H1 (cell line): ENCODE results near the gene TAF10. TPM values are rescaled to one million over a fixed set of nuclear protein-coding genes. Genes with fewer than 3 reads are reported as not detected.
A peak's percentile ranks its signal among the peaks of the same experiment; 100 is the strongest.

Experiments used
- ASH2L ChIP-seq: fragments of 200-600, 300-600 bp; sonication (generic); IDR thresholded peaks from one replicate; pipeline ENCODE4 v1.7.1; 2017; ENCODE audit warnings: low read length
- CHD2 ChIP-seq: IDR thresholded peaks from 2 replicates; pipeline ENCODE4 v1.6.1; 2012; ENCODE audit warnings: low read length, improper control_type of control experiment
- CHD7 ChIP-seq: fragments of 300-600 bp; sonication (generic); IDR thresholded peaks from 2 replicates; pipeline ENCODE4 v1.7.1; 2012; ENCODE audit warnings: low read length, moderate library complexity, mild to moderate bottlenecking, inconsistent platforms; ENCODE audit not compliant: insufficient replicate concordance
- HDAC2 ChIP-seq, 2 experiments: fragments of 300-600 bp in 1 of 2; sonication (generic) in 1 of 2; IDR thresholded peaks; 2 replicates each; pipeline ENCODE4 v1.6.1; 2011 to 2012; ENCODE audit warnings: low read depth in 2 of 2, low read length in 2 of 2, mild to moderate bottlenecking in 2 of 2, moderate library complexity in 2 of 2, borderline replicate concordance in 1 of 2, inconsistent platforms in 1 of 2
- NANOG ChIP-seq: IDR thresholded peaks from 2 replicates; pipeline ENCODE4 v1.6.1; 2011; ENCODE audit warnings: low read length, low read depth, mild to moderate bottlenecking, inconsistent platforms; ENCODE audit not compliant: insufficient read depth, poor library complexity, severe bottlenecking
- PHF8 ChIP-seq: fragments of 200-600 bp; sonication (generic); conservative IDR thresholded peaks from 2 replicates; pipeline ENCODE4 v1.7.1; 2012; ENCODE audit warnings: low read depth, mild to moderate bottlenecking, inconsistent platforms, low read length, moderate library complexity
- POLR2AphosphoS5 ChIP-seq: IDR thresholded peaks from 2 replicates; pipeline ENCODE4 v1.6.1; 2011; ENCODE audit warnings: low read depth, low read length
- POU5F1 ChIP-seq: IDR thresholded peaks from 2 replicates; pipeline ENCODE4 v1.6.1; 2011; ENCODE audit warnings: low read depth, mild to moderate bottlenecking, low read length, moderate library complexity
- SP1 ChIP-seq: IDR thresholded peaks from 2 replicates; pipeline ENCODE4 v1.6.1; 2011; ENCODE audit warnings: low read depth, low read length
- TEAD4 ChIP-seq: IDR thresholded peaks from 2 replicates; pipeline ENCODE4 v1.6.1; 2012; ENCODE audit warnings: low read depth, low read length, inconsistent platforms, mixed read lengths
- polyA plus RNA-seq, 7 experiments: library from polyadenylated mRNA; depleted of rRNA in 3 of 7; stranded (reverse) in 5 of 7; unstranded in 2 of 7; fragments of >200 nt in 5 of 7; fragments of 200-250 nt in 2 of 7; gene quantifications; 1 replicate in 5 of 7; 2 replicates in 1 of 7; 4 replicates in 1 of 7; pipeline versions ENCODE4 v1.2.1 to v1.2.3, GENCODE V29; 2011 to 2013; ENCODE audit warnings: missing spikeins in 2 of 7, mixed read lengths in 2 of 7
- total RNA-seq: library from RNA; stranded (reverse); fragmentation: NEBNext Ultra II Directional; extraction: Animal tissue kit (Norgen Biotek cat#: 25700); gene quantifications from 2 replicates; pipeline ENCODE4 v1.2.1, GENCODE V29; 2021

The TAF10 gene
- total and polyA plus RNA-seq, 2 of the 8 experiments (the other 6 are each of a cell fraction or from before 2014, with no cell fraction given): 128 to 213 TPM

GRCh38 chr11:6603287-6604080 is 8.5 kb downstream of the TAF10 start, which contains the start of the genes ILK and RRP8 (continued):
- no peak for TF ChIP-seq CHD7
- TF ChIP-seq TEAD4: peak; percentile 61; the same call in 1 of the 2 replicates
- 0 out of 2 replicates have a peak, but pooled peaks have one; percentile 34 for TF ChIP-seq POU5F1
- TF ChIP-seq ASH2L: peak; percentile 59
- 0 out of 2 replicates have a peak, but pooled peaks have one; percentile 45 for TF ChIP-seq SP1
- TF ChIP-seq CHD2: no peak
- no peak for TF ChIP-seq NANOG
- TF ChIP-seq POLR2AphosphoS5: peak; percentile 68; the same call in 1 of the 2 replicates
- peak; percentile 71 for TF ChIP-seq PHF8
- TF ChIP-seq HDAC2 (IDR thresholded peaks at IDR 0.05; ENCODE audit: borderline replicate concordance in 1 of 2, low read depth in 2 of 2, low read length in 2 of 2): peak; percentile 72 to 93; a peak in 2 of 4 replicates
